ENCODE data around the gene LDB3.

LDB3 gene

DNA sequence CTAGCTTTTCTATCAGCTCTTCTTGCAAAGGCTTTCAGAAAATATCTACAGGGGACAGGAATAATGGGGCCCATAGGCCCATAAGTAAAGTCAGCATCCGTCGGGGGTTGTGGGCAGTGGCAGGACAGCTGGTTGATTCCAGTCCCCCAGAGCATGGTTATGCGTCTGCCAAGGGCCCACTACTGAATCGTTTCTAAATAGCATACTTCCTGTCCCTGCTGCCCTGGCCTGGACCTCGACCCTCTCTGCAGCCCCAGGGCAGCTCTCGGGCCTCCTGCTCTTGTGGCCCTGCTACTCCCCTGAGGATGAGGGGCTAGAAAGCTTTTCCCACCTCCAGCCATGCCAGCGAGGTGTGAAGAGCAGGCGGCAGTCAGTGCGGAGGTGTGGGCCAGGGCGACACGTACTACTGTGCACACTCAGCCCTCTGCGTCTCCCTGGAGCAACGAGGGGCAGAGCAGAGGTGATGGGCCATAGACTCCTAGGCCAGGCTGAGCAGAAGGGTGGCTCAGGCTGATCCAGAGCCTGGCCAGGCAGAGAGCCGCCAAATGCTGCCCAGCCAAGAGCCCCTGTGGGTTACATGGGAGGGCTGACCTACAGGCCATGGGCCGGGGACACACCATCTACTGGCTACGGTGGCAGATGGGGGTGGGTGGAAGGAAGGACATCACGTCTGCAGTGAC, 18.7 kb upstream of the LDB3 start:
- no peaks in the 10 kb centered on the region for H3K36me3 ChIP-seq (ENCODE audit: control insufficient read depth, insufficient read depth, low read length)
- DNase-seq: no peak

DNA sequence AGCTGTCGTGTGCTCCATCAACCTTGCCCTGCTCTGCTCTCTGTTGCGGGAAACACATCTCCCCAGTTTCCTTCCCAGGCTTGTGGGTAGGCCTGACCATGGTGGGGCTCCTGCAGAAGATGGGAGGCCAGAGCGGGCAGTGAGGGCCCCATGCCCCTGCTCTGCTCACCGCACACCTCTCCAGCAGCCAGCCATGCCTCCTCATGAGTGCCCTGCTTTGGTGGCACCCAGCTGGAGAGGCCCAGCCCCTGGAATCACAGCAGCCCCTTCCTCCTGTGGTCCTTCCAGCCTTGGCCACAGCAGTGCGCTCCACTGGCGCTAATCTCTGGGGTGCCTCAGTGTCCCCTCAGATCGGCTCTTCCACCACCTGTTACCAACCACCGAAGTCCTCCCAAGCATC, 18.2 kb upstream of the LDB3 start:
- H2BK120ac ChIP-seq (ENCODE audit: low read depth, low read length): no peak overlapping the region
- H3K4me2 ChIP-seq (ENCODE audit: low read length): no peak overlapping the region
- DNase-seq: no peak
- H2BK15ac ChIP-seq (replicated peaks; ENCODE audit: low read depth): no peak overlapping the region
- no peaks in the 10 kb centered on the region for H3K27me3 ChIP-seq (ENCODE audit: insufficient read depth, low read length, poor library complexity)
- H2BK5ac ChIP-seq (ENCODE audit: low read length): no peak overlapping the region
- H3K27ac ChIP-seq (ENCODE audit: low read depth, low read length): no peak overlapping the region
- H3K36me3 ChIP-seq (ENCODE audit: control insufficient read depth, insufficient read depth, low read length): no peaks in the 10 kb centered on the region
- H4K8ac ChIP-seq (ENCODE audit: low read depth, low read length): no peak overlapping the region
- no peak overlapping the region for H4K5ac ChIP-seq (ENCODE audit: low read length)
- no peaks in the 10 kb centered on the region for H3K79me1 ChIP-seq (ENCODE audit: low read length)
- H3K18ac ChIP-seq (ENCODE audit: low read length): no peak overlapping the region
- no peaks in the 10 kb centered on the region for H3K4me1 ChIP-seq (ENCODE audit: control insufficient read depth, low read depth, low read length)
- no peak overlapping the region for H3K23ac ChIP-seq (ENCODE audit: low read length)
- H3K56ac ChIP-seq (ENCODE audit: low read length): no peak overlapping the region
- no peak overlapping the region for H2AK5ac ChIP-seq (ENCODE audit: low read length)
- no peaks in the 10 kb centered on the region for H3K79me2 ChIP-seq (ENCODE audit: control insufficient read depth, insufficient read depth, low read length)
- H3K4me3 ChIP-seq (ENCODE audit: low read length): no peak overlapping the region
- WGBS (ENCODE audit: extremely low coverage, insufficient coverage, low lambda C conversion rate): no CpG with 5 or more reads among the region's 8 CpGs
- H3K9ac ChIP-seq (ENCODE audit: low read length): no peak overlapping the region
- H3K4ac ChIP-seq (ENCODE audit: low read depth, low read length): no peak overlapping the region

More for the DNA sequence above, 18.7 kb upstream of the LDB3 start:
- H2BK15ac ChIP-seq (replicated peaks; ENCODE audit: low read depth): no peak overlapping the region
- H3K4me3 ChIP-seq (ENCODE audit: low read length): no peak overlapping the region
- no peak overlapping the region for H2BK120ac ChIP-seq (ENCODE audit: low read depth, low read length)
- no peak overlapping the region for H2BK5ac ChIP-seq (ENCODE audit: low read length)
- H4K5ac ChIP-seq (ENCODE audit: low read length): no peak overlapping the region
- no peak overlapping the region for H4K8ac ChIP-seq (ENCODE audit: low read depth, low read length)
- H3K27ac ChIP-seq (ENCODE audit: low read depth, low read length): no peak overlapping the region
- no peaks in the 10 kb centered on the region for H3K79me2 ChIP-seq (ENCODE audit: control insufficient read depth, insufficient read depth, low read length)
- no peaks in the 10 kb centered on the region for H3K79me1 ChIP-seq (ENCODE audit: low read length)
- no peak overlapping the region for H3K4ac ChIP-seq (ENCODE audit: low read depth, low read length)
- H3K18ac ChIP-seq (ENCODE audit: low read length): no peak overlapping the region
- H2AK5ac ChIP-seq (ENCODE audit: low read length): no peak overlapping the region
- H3K9ac ChIP-seq (ENCODE audit: low read length): no peak overlapping the region
- no peak overlapping the region for H3K56ac ChIP-seq (ENCODE audit: low read length)
- WGBS (ENCODE audit: extremely low coverage, insufficient coverage, low lambda C conversion rate): no CpG with 5 or more reads among the region's 17 CpGs
- H3K4me1 ChIP-seq (ENCODE audit: control insufficient read depth, low read depth, low read length): no peaks in the 10 kb centered on the region
- no peaks in the 10 kb centered on the region for H3K27me3 ChIP-seq (ENCODE audit: insufficient read depth, low read length, poor library complexity)
- no peak overlapping the region for H3K23ac ChIP-seq (ENCODE audit: low read length)
- no peak overlapping the region for H3K4me2 ChIP-seq (ENCODE audit: low read length)

DNA sequence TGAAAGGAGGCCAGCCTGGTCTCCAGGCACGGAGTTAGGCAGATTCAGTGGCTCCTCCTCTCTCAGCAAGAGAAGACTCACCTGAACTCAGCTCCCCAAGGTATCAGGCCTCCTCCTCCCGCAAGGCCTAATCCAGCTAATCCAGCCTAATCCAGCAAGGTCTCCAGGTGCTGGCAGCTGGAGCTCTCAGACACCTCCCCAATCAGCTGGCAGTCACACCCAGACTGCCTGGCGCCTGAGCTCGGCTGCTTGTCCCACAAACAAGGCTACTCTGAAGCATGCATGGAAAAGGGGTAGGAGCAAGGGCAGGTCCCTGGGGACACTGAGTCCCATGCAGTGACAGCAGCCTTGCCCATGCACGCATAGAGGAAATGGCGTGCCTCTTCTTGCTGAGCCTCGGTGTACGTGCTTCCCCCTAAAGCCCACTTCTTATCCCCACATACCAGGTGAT, 17.3 kb upstream of the LDB3 start:
- no peak overlapping the region for H4K8ac ChIP-seq (ENCODE audit: low read depth, low read length)
- no peaks in the 10 kb centered on the region for H3K27me3 ChIP-seq (ENCODE audit: insufficient read depth, low read length, poor library complexity)
- H2BK5ac ChIP-seq (ENCODE audit: low read length): no peak overlapping the region
- no peaks in the 10 kb centered on the region for H3K36me3 ChIP-seq (ENCODE audit: control insufficient read depth, insufficient read depth, low read length)
- H2BK120ac ChIP-seq (ENCODE audit: low read depth, low read length): no peak overlapping the region
- H3K27ac ChIP-seq (ENCODE audit: low read depth, low read length): no peak overlapping the region
- no peaks in the 10 kb centered on the region for H3K79me1 ChIP-seq (ENCODE audit: low read length)
- H3K4me3 ChIP-seq (ENCODE audit: low read length): no peak overlapping the region
- DNase-seq: no peak
- no peak overlapping the region for H2BK15ac ChIP-seq (replicated peaks; ENCODE audit: low read depth)
- H3K79me2 ChIP-seq (ENCODE audit: control insufficient read depth, insufficient read depth, low read length): no peaks in the 10 kb centered on the region
- no peak overlapping the region for H3K18ac ChIP-seq (ENCODE audit: low read length)
- H3K23ac ChIP-seq (ENCODE audit: low read length): no peak overlapping the region
- no peak overlapping the region for H3K56ac ChIP-seq (ENCODE audit: low read length)
- no CpG with 5 or more reads among the region's 8 CpGs for WGBS (ENCODE audit: extremely low coverage, insufficient coverage, low lambda C conversion rate)
- no peak overlapping the region for H3K9ac ChIP-seq (ENCODE audit: low read length)
- no peaks in the 10 kb centered on the region for H3K4me1 ChIP-seq (ENCODE audit: control insufficient read depth, low read depth, low read length)
- H3K4me2 ChIP-seq (ENCODE audit: low read length): no peak overlapping the region
- no peak overlapping the region for H3K4ac ChIP-seq (ENCODE audit: low read depth, low read length)
- H2AK5ac ChIP-seq (ENCODE audit: low read length): no peak overlapping the region
- no peak overlapping the region for H4K5ac ChIP-seq (ENCODE audit: low read length)

DNA sequence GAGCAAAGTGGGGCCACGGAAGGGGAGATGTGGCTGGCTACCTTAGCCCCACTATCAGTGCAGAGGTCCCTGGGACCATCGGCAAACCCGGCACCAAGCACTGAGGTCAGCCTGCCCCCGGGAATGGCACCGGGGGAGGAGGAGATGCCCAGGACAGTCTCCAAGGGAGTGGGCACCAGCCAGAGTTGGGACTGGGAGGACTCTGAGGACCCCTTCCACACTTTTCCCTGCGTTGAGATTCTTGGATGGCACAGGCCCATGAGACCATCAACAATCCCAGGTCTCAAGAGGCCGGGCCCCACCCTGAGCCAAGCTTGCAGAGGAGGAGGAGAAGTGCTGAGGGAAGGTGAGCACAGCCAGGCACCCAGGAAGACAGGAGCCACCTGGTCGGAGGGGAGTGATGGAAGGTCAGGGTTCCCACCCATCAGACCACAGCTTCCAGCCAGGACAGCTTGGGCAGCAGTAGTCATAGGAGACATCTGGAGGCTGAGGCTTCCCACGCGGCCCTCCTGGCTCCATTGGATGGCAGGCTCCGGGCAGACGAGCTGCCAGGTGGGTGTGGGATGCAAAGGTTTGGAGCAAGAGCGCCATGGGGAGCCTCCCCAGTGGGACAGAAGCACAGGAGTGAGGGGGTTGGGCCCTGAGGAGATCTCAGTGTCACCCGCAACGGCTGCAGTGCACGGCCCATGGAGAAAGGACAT, 16.5 kb upstream of the LDB3 start:
- Histone ChIP-seq H3K36me3 (ENCODE audit: control insufficient read depth, insufficient read depth, low read length) (no peaks in the 10 kb centered on the region), H3K4ac (ENCODE audit: low read depth, low read length) (no peak overlapping the region), H3K4me3 (ENCODE audit: low read length) (no peak overlapping the region)

DNA sequence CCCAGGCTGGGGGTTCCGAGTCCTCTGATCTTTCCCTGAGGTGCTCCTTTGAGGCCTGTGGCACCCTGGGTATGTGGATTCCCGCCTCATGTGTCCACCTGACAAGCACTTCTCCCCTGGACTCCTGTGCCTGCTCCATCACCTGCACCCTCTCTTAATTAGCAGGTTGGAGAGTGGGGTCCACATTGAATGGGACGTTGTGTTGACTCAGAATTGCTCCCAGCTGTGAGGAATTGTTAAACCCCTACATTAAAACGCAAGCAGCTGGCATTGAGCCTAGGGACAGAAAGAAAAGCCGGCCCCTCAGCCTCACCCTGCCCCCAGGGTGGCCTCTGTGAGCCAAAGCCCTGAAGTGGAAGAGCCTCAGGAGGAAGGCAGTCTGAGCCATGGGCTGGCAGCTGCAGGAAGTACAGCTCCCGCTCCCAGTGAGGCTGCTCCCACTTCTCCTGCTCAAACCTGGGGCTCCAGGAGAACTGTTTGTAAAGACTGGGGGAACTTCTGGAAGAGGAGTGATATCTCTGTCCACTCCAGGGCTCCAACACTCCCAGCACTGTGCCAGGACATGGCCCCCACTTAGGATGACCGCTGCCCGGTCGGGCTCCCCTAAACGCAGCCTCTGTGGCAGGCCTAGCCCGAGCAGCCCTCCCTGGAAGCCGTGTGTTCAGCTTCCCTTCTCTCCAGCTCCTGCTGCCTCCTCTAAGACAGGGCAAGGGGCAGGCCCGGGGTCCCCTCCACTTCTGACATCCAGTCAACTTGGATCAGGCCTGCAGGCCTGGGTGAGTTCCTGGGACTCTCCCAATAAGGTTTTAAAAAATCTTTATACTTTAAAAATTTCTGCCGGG, 15.7 kb upstream of the LDB3 start:
- no peak overlapping the region for H2BK15ac ChIP-seq (replicated peaks; ENCODE audit: low read depth)
- H3K4me3 ChIP-seq (ENCODE audit: low read length): no peak overlapping the region
- H3K4me2 ChIP-seq (ENCODE audit: low read length): no peak overlapping the region
- H3K79me2 ChIP-seq (ENCODE audit: control insufficient read depth, insufficient read depth, low read length): no peaks in the 10 kb centered on the region
- no peak overlapping the region for H3K27ac ChIP-seq (ENCODE audit: low read depth, low read length)
- H3K79me1 ChIP-seq (ENCODE audit: low read length): no peaks in the 10 kb centered on the region
- no peaks in the 10 kb centered on the region for H3K36me3 ChIP-seq (ENCODE audit: control insufficient read depth, insufficient read depth, low read length)
- H3K18ac ChIP-seq (ENCODE audit: low read length): no peak overlapping the region
- no peak overlapping the region for H3K9ac ChIP-seq (ENCODE audit: low read length)
- H3K56ac ChIP-seq (ENCODE audit: low read length): no peak overlapping the region
- no peak for DNase-seq
- no peak overlapping the region for H2BK120ac ChIP-seq (ENCODE audit: low read depth, low read length)
- no peak overlapping the region for H3K4ac ChIP-seq (ENCODE audit: low read depth, low read length)
- no peak overlapping the region for H4K5ac ChIP-seq (ENCODE audit: low read length)
- no peaks in the 10 kb centered on the region for H3K27me3 ChIP-seq (ENCODE audit: insufficient read depth, low read length, poor library complexity)
- WGBS (ENCODE audit: extremely low coverage, insufficient coverage, low lambda C conversion rate): no CpG with 5 or more reads among the region's 14 CpGs
- no peak overlapping the region for H2BK5ac ChIP-seq (ENCODE audit: low read length)
- H4K8ac ChIP-seq (ENCODE audit: low read depth, low read length): no peak overlapping the region
- H3K4me1 ChIP-seq (ENCODE audit: control insufficient read depth, low read depth, low read length): no peaks in the 10 kb centered on the region
- H3K23ac ChIP-seq (ENCODE audit: low read length): no peak overlapping the region
- no peak overlapping the region for H2AK5ac ChIP-seq (ENCODE audit: low read length)

More for the DNA sequence above, 16.5 kb upstream of the LDB3 start:
- no peak overlapping the region for H2AK5ac ChIP-seq (ENCODE audit: low read length)
- H3K23ac ChIP-seq (ENCODE audit: low read length): no peak overlapping the region
- no peak overlapping the region for H4K5ac ChIP-seq (ENCODE audit: low read length)
- H2BK120ac ChIP-seq (ENCODE audit: low read depth, low read length): no peak overlapping the region
- no peak overlapping the region for H4K8ac ChIP-seq (ENCODE audit: low read depth, low read length)
- no peak overlapping the region for H3K9ac ChIP-seq (ENCODE audit: low read length)
- no peak overlapping the region for H3K18ac ChIP-seq (ENCODE audit: low read length)
- no peak overlapping the region for H2BK5ac ChIP-seq (ENCODE audit: low read length)
- DNase-seq: no peak
- H3K79me1 ChIP-seq (ENCODE audit: low read length): no peaks in the 10 kb centered on the region
- WGBS (ENCODE audit: extremely low coverage, insufficient coverage, low lambda C conversion rate): no CpG with 5 or more reads among the region's 16 CpGs
- no peak overlapping the region for H2BK15ac ChIP-seq (replicated peaks; ENCODE audit: low read depth)
- no peak overlapping the region for H3K4me2 ChIP-seq (ENCODE audit: low read length)
- no peaks in the 10 kb centered on the region for H3K4me1 ChIP-seq (ENCODE audit: control insufficient read depth, low read depth, low read length)
- H3K79me2 ChIP-seq (ENCODE audit: control insufficient read depth, insufficient read depth, low read length): no peaks in the 10 kb centered on the region
- no peaks in the 10 kb centered on the region for H3K27me3 ChIP-seq (ENCODE audit: insufficient read depth, low read length, poor library complexity)
- no peak overlapping the region for H3K56ac ChIP-seq (ENCODE audit: low read length)
- no peak overlapping the region for H3K27ac ChIP-seq (ENCODE audit: low read depth, low read length)
